HepG2 (cell line): ENCODE data around the gene PALM. TPM values are rescaled to one million over a fixed set of nuclear protein-coding genes. Genes with fewer than 3 reads are reported as not detected.

Source experiments
- ATF7-NPFF ChIP-seq: sonication (generic); formaldehyde crosslinking; IDR thresholded peaks from 2 replicates; pipeline ENCODE4 v1.8.1; 2023; ENCODE audit warnings: mild to moderate bottlenecking, low read depth, missing genetic modification reagents, moderate library complexity
- CHD4 ChIP-seq: fragments of 200-600 bp; sonication (generic); IDR thresholded peaks from 2 replicates; pipeline ENCODE4 v1.7.0; 2017; ENCODE audit warnings: mild to moderate bottlenecking, low read length, borderline replicate concordance
- DNMT3B ChIP-seq: conservative IDR thresholded peaks from 2 replicates; pipeline ENCODE4 v1.6.1; 2016; ENCODE audit warnings: missing biosample characterization, control low read depth
- EP300 ChIP-seq, 3 experiments: sonication (generic) in 1 of 3; formaldehyde crosslinking in 1 of 3; IDR thresholded peaks; 2 replicates each; pipeline versions ENCODE4 v1.5.1 to v1.6.1; 2011 to 2020; ENCODE audit warnings: low read depth in 2 of 3, low read length in 2 of 3, borderline replicate concordance in 1 of 3, improper control_type of control experiment in 1 of 3, mild to moderate bottlenecking in 1 of 3, missing genetic modification reagents in 1 of 3, moderate library complexity in 1 of 3
- HMGXB3 ChIP-seq: sonication (generic); formaldehyde crosslinking; IDR thresholded peaks from 2 replicates; pipeline ENCODE4 v1.4.0; 2020; ENCODE audit warnings: missing genetic modification reagents, borderline replicate concordance
- HNRNPLL ChIP-seq: fragments of 200-400 bp; formaldehyde crosslinking; IDR thresholded peaks from 2 replicates; pipeline ENCODE4 v1.6.1; 2017; ENCODE audit warnings: mild to moderate bottlenecking, low read depth, low read length; ENCODE audit not compliant: poor library complexity, severe bottlenecking
- HOXA7 ChIP-seq: sonication (generic); formaldehyde crosslinking; IDR thresholded peaks from 2 replicates; pipeline ENCODE4 v1.8.1; 2022; ENCODE audit warnings: mild to moderate bottlenecking, missing genetic modification reagents, moderate library complexity
- KDM6A ChIP-seq: IDR thresholded peaks from 2 replicates; pipeline ENCODE4 v1.6.1; 2016; ENCODE audit warnings: low read depth
- KLF13 ChIP-seq: sonication (generic); formaldehyde crosslinking; IDR thresholded peaks from 2 replicates; pipeline ENCODE4 v1.4.0; 2020; ENCODE audit warnings: mild to moderate bottlenecking, missing genetic modification reagents
- NCOA2 ChIP-seq: sonication (generic); formaldehyde crosslinking; IDR thresholded peaks from 2 replicates; pipeline ENCODE4 v1.8.0; 2022; ENCODE audit warnings: inconsistent platforms
- NFYB ChIP-seq: sonication (generic); formaldehyde crosslinking; IDR thresholded peaks from 2 replicates; pipeline ENCODE4 v1.4.0; 2020; ENCODE audit warnings: missing genetic modification reagents
- RELA ChIP-seq: sonication (generic); formaldehyde crosslinking; IDR thresholded peaks from 2 replicates; pipeline ENCODE4 v1.4.0; 2020; ENCODE audit warnings: missing genetic modification reagents
- SSRP1 ChIP-seq: IDR thresholded peaks from 2 replicates; pipeline ENCODE4 v1.6.1; 2016; ENCODE audit warnings: control low read depth
- ZBTB7B ChIP-seq: sonication (generic); formaldehyde crosslinking; IDR thresholded peaks from 2 replicates; pipeline ENCODE4 v1.4.0; 2020; ENCODE audit warnings: missing genetic modification reagents
- ZHX1 ChIP-seq: sonication (generic); formaldehyde crosslinking; IDR thresholded peaks from 2 replicates; pipeline ENCODE4 v1.8.1; 2022; ENCODE audit warnings: low read depth, mild to moderate bottlenecking, missing genetic modification reagents
- ZNF260 ChIP-seq: sonication (generic); formaldehyde crosslinking; IDR thresholded peaks from 2 replicates; pipeline ENCODE4 v1.4.0; 2020; ENCODE audit warnings: missing genetic modification reagents, low read depth, mild to moderate bottlenecking, borderline replicate concordance
- ZNF543 ChIP-seq: sonication (generic); formaldehyde crosslinking; IDR thresholded peaks from 2 replicates; pipeline ENCODE4 v1.4.0; 2020; ENCODE audit warnings: mild to moderate bottlenecking, missing genetic modification reagents
- ZNF616 ChIP-seq: sonication (generic); formaldehyde crosslinking; IDR thresholded peaks from 2 replicates; pipeline ENCODE4 v1.5.0; 2020; ENCODE audit warnings: low read depth, mild to moderate bottlenecking, missing genetic modification reagents
- ZNF878 ChIP-seq: sonication (generic); formaldehyde crosslinking; IDR thresholded peaks from 2 replicates; pipeline ENCODE4 v1.8.1; 2023; ENCODE audit warnings: mild to moderate bottlenecking, missing genetic modification reagents, moderate library complexity
- polyA plus RNA-seq, 8 experiments: library from polyadenylated mRNA; depleted of rRNA in 3 of 8; stranded (reverse) in 7 of 8; unstranded in 1 of 8; fragments of >200 nt; fragmentation: Illumina TruSeq in 4 of 8; extraction: Trizol in 4 of 8; gene quantifications; 2 replicates each; pipeline versions ENCODE4 v1.2.1 to v1.2.3, GENCODE V29; 2011 to 2016; ENCODE audit warnings: low read depth in 4 of 8, missing spikeins in 1 of 8, mixed read lengths in 1 of 8; ENCODE audit not compliant: insufficient read depth in 1 of 8
- total RNA-seq, 5 experiments: library from RNA; depleted of rRNA; stranded (reverse); fragments of >200 nt; fragmentation: Illumina TruSeq; extraction: Trizol; gene quantifications; 2 replicates each; pipeline ENCODE4 v1.2.3, GENCODE V29; 2016; ENCODE audit warnings: low read depth in 1 of 5
- TF ChIP-seq, protein P1 (sequence below): sonication (generic); formaldehyde crosslinking; IDR thresholded peaks from 2 replicates; pipeline ENCODE4 v1.4.0; 2020; ENCODE audit warnings: missing genetic modification reagents

The PALM gene
- total and polyA plus RNA-seq, 2 of the 13 experiments (the other 11 are each of a cell fraction or from before 2014, with no cell fraction given), result 4.0 to 9.7 TPM

- TF ChIP-seq EP300 (IDR thresholded peaks at IDR 0.05; ENCODE audit: low read depth in 2 of 2, low read length in 2 of 2) (peak; percentile 0 to 66; a peak in 2 of 4 replicates), EP300 (CRISPR knock-in tag; IDR thresholded peaks at IDR 0.05; ENCODE audit: borderline replicate concordance) (no peak), HOXA7 (CRISPR knock-in tag) (no peak), DNMT3B (CRISPR knock-in tag) (no peak), NFYB (CRISPR knock-in tag) (peak; percentile 95), ZBTB7B (CRISPR knock-in tag) (peak; percentile 16; the same call in 1 of the 2 replicates), ZNF543 (CRISPR knock-in tag) (0 out of 2 replicates have a peak, but pooled peaks have one; percentile 19), ZNF616 (CRISPR knock-in tag) (no peak; the same call in 1 of the 2 replicates), CHD4 (no peak), HNRNPLL (peak; percentile 59), SSRP1 (CRISPR knock-in tag) (no peak), ZHX1 (CRISPR knock-in tag) (peak; percentile 100), ATF7-NPFF (CRISPR knock-in tag) (no peak), ZNF260 (CRISPR knock-in tag) (no peak), NCOA2 (CRISPR knock-in tag) (peak; percentile 55), KLF13 (CRISPR knock-in tag) (no peak), RELA (0 out of 2 replicates have a peak, but pooled peaks have one; percentile 56), ZNF878 (CRISPR knock-in tag) (peak; percentile 81), KDM6A (CRISPR knock-in tag) (no peak), HMGXB3 (CRISPR knock-in tag) (peak; percentile 94)
- TF ChIP-seq, protein P1, sequence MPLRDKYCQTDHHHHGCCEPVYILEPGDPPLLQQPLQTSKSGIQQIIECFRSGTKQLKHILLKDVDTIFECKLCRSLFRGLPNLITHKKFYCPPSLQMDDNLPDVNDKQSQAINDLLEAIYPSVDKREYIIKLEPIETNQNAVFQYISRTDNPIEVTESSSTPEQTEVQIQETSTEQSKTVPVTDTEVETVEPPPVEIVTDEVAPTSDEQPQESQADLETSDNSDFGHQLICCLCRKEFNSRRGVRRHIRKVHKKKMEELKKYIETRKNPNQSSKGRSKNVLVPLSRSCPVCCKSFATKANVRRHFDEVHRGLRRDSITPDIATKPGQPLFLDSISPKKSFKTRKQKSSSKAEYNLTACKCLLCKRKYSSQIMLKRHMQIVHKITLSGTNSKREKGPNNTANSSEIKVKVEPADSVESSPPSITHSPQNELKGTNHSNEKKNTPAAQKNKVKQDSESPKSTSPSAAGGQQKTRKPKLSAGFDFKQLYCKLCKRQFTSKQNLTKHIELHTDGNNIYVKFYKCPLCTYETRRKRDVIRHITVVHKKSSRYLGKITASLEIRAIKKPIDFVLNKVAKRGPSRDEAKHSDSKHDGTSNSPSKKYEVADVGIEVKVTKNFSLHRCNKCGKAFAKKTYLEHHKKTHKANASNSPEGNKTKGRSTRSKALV (CRISPR knock-in tag), result 0 out of 2 replicates have a peak, but pooled peaks have one; percentile 6
Observed at GRCh38 chr19:796692-797527, 88.2 kb downstream of the PALM start, which contains the start of gene PTBP1 (continued).
